Stimulated activated CD8-positive, alpha-beta memory T cell treated with anti-CD3 and anti-CD28 coated beads, Interleukin-12 subunit alpha, Interleukin-12 subunit beta, amount 100 ng/mL, for 24 hours (primary cell): Measurements from ENCODE around the gene CBLC.

Source experiments
- DNase-seq: peaks from one replicate; pipeline ENCODE4 v3.0.0-alpha.2; 2020; ENCODE audit errors: extremely low read depth

The CBLC gene

DNA sequence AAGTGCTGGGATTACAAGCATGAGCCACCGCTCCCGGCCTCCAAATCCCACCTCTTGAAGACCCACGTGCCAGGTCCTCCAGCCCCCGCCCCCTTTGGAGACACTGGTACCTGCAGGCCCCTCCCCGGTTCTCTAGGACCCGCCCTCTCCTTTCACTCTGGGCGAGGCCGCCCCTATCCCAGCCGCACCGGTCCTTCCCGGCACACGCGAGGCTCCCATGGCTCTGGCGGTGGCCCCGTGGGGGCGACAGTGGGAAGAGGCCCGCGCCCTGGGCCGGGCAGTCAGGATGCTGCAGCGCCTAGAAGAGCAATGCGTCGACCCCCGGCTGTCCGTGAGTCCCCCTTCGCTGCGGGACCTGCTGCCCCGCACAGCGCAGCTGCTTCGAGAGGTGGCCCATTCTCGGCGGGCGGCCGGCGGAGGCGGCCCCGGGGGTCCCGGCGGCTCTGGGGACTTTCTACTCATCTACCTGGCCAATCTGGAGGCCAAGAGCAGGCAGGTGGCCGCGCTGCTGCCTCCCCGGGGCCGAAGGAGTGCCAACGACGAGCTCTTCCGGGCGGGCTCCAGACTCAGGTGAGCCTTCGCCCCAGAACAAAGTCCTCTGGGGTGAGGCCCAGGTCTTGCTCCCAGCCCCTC, at the start of gene CBLC:
Gene CBLC, plus strand, starts transcription at position 176 of the 633 bp plus-strand sequence. Its CDS starts 42 bp downstream, at position 218.
- DNase-seq: no peak

DNA sequence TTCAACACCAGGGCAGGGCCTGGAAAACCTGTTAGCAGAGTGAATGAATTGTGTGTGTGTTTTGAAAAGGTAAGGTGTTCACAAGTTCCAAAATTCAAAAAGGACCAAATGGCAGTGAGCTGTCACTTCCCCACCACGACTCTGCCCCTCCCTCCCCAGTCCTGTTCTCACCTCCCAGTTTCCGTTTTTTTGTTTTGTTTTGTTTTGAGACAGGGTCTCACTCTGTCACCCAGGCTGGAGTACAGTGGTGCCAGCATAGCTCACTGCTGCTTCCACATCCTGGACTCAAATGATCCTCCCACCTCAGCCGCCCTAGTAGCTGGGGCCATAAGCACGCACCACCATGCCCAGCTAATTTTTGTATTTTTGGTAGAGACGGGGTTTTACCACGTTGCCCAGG, 49.5 kb upstream of the CBLC start:
- DNase-seq: no peak

DNA sequence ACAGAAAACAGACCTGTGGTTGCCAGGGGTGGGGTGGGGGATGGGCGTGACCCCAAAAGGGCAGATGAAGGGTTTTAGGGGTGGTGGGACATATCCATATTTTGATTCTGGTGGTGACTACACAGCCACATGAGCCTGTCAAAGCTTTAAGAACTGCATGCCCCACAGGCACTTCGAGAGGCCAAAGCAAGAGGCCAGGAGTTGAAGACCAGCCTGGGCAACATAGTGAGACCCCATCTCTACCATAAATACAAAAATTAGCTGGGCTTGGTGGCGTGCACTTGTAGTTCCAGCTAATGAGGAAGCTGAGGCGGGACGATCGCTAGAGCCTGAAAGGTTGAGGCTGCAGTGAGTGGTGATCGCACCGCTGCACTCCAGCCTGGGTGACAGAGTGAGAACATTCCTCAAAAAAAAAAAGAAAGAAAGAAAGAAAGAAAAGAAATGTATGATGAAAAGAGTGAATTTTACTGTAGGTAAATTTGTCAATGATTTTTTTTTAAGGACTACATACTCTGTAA, 48.1 kb upstream of the CBLC start:
- no peak for DNase-seq

DNA sequence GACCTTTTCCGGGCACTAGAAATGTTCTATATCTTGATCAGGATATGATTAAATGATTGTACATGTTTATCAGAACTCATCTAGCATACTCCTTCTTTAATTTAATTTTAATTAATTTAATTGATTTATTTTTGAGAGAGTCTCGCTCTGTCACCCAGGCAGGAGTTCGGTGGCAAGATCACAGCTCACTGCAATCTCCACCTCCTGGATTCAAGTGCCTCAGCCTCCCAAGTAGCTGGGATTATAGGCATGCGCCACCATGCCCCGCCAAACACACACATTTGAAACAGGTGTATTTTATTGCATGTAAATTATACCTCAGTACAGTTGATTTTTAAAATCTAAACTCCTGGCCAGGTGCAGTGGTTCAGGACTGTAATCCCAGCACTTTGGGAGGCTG, 46.6 kb upstream of the CBLC start:
- DNase-seq: no peak

DNA sequence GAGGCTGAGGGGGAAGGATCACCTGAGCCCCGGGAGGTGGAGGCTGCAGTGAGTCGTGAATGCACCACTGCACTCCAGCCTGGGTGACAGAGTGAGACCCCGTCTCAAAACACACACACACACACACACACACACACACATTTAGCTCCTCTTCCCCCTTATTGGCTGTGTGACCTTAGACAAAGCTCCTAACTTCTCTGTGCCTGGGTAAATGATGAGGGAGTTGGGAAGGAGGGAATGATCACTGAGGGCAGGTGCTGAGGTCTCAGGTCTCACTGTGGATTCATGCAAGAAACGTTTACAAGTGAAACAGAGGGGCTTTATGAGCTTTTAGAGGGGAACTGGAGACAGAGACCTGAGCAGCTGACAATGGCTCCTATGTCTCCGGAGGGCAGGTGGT, 46.1 kb upstream of the CBLC start:
- DNase-seq: no peak

DNA sequence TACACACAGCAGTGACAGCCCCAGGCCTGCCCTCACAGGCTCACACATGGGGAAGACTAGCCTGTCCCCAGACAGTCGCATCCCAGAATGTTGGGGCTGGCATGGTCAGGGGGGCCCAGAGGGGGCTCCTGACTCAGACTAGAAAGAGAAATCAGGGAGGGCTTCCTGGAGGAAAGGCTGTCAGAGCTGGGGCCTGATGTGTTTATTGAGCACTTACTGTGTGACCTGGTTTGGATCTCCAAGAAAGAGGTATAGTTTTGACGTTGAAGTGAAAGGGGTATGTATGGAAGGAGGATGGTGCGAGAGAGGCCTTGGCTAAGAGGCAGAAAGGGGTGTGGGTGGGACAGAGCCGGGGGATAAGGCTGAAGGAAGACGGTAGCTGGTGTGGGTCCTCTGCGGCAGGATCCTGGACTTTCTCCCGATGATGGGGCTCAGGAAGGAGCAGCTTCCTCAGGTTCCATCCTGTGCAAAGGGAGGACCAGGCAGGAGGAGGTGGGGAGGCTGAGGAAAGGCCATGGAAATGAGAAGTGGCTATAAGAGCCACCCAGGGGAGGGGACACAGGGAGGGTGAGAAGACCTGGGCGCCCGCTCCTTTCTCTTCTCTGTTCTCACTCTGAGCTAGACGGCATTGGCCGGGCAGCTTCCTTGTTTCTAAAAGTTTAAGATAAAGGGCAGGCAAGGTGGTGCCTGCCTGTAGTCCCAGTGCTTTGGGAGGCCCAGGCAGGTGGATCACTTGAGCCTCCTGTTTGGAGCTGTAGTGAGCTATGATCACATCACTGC, 45.3 kb upstream of the CBLC start:
- DNase-seq: no peak

DNA sequence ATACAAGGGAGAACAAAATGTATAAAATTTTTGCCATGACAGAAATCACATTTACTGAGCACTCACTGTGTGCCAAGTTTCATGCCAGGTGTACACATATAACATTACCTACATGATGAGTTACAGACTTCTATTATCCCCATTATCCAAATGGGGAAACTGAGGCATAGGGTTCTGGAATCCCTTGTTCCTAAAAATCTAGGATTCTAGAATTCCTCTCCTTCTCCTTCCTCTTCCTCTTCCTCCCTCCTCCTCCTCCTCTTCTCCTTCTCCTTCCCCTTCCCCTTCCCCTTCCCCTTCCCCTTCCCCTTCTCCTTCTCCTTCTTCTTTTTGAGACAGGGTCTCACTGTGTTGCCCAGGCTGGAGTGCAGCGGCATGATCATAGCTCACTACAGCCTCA, 43.3 kb upstream of the CBLC start:
- DNase-seq: no peak

DNA sequence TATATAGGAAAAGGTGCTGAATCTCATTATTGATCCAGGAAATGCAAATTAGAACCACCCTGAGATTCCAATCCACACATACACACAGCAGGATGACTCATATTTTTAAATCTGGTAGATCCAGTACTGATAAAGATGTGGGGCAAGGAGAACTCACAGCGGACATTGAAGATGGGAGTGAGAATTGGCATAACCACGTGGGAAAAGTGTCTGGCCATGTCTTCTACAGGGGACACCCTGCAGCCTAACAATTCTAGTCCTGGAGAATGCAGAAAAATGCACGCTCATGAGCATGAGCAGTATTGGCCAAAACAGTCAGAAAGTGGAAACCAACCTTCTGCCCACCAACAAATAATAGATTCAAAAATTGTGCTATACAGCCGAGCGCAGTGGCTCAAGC, 42.7 kb upstream of the CBLC start:
- DNase-seq: no peak

DNA sequence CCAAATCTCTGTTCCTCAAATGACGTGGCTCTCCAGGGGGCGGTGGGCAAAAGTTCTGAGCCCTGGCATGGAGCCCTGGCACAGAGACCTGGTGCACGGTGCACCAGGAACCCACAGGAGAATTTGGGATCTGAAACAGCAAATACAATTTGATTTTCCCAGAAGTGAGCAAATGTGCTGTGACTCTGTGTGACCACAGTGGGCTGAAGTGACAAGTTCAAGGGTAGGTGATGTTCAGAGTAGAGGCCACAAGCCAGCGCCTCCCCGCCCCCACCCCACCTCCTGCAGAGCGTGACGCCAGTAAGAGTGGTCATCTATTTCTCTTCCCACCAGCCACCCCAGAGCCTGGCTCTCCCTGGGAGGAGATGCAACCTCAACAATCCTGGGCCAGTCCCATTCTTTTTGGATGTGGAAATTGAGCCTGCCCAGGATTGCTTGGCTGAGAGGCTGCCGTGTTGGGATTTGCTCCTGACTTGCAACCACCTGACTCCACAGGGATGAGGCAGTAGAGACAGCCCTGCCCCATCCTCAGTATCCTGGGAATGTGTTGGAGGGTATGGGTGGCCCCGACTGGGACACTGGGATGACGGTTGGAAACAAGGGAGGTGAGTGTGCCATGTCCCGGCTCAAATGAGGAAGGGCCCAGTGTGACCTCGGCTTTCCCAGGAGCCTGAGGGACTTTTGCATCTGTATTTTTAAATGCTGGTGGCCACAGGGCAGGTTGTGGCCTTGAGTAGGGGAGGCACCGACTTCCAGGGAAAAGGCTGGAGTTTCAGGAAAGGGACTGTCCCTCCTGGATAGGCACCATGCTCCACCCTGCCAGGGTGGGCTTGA, 40.2 kb upstream of the CBLC start:
- no peak for DNase-seq

- no peak for DNase-seq
Measured at GRCh38 chr19:44738136-44738535, 39.6 kb upstream of the CBLC start.

DNA sequence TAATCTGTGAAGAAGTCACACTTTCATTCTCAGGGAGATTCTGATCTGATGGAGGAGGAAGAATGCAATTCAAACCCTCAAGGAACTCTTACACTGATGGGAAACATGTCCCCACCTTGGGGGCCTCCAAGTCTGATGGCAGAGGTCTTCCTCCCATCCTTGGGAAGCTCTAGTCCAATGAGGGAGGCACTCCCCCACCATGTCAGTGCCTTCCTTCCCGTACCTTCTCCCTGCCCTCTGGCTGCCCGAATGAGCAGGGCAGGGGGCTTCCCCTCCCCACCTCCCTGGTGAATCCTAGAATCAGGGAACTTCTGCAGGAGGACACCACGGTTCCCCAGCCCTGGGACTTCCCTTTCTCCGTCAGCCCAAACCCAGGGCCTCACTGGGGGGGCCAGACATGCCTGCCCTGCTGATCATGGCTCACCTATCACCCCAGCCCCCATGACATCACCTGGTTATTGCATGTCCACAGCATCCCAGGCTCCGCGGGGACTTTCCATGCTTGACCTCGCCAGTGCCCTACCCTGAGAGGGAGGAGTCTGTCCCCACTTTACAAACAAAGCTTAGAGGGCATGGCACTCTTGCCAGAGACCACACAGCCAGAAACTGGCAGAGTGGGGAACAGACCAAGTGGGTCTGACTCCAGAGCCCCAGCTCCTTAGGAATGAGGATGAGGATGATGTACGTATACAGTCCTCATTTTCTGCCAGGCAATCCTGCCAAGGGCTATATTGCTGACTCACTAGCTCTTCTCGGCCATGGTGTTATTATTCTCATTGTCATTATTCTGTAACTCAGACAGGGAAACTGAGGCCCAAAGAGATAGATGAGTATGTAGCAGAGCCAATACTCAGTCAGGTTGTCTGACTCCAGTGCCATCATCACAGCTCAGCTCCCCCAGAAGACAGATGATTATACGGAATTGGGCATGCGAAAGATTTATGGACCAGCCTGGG, 38.8 kb upstream of the CBLC start:
- DNase-seq: no peak

DNA sequence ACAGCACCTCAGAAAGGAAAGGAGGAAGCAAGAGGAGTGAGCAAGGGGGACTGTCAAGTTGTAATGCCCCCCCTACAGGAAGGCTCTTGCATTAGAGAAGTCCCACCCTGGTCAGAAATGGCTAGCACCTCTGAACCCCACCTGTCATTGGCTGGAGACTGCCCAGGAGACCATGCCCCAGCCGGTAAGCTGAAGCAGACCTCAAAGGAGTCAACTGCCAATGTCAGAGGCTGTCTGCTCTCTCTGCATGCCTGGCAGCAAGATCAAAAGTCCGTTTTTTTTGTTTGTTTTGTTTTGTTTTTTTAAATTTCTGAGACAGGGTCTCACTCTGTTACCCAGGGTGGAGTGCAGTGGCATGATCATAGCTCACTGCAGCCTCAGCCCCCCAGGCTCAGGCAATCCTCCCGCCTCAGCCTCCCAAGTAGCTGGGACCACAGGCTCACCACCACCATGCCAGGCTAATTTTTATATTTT, 37.3 kb upstream of the CBLC start:
- DNase-seq: no peak

GRCh38 chr19:44741258-44741731, 36.4 kb upstream of the CBLC start:
- DNase-seq: no peak

DNA sequence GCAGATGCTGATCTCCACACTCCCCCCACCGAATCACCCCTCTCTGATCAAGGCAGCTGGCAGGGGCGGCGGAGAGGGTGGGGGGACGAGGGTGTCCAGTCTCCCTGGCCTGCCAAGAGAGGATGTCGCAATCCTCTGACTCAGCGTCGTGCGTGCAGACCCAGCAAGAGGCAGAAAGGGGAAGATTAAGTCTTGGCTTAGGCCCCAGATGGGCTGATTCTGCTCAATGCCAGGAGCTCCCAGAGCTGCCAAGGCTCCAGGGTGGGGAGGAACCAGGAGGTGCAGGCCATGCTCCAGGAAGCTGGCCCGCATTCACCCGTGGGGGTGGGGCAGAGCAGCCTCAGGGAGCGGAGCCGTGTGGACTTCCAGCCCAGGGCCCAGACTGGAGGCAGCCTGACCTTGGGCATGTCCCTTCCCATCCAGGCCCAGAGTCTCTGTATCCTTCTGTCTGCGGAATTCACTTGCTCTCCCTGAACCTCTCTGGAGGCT, 35.8 kb upstream of the CBLC start:
- no peak for DNase-seq

DNA sequence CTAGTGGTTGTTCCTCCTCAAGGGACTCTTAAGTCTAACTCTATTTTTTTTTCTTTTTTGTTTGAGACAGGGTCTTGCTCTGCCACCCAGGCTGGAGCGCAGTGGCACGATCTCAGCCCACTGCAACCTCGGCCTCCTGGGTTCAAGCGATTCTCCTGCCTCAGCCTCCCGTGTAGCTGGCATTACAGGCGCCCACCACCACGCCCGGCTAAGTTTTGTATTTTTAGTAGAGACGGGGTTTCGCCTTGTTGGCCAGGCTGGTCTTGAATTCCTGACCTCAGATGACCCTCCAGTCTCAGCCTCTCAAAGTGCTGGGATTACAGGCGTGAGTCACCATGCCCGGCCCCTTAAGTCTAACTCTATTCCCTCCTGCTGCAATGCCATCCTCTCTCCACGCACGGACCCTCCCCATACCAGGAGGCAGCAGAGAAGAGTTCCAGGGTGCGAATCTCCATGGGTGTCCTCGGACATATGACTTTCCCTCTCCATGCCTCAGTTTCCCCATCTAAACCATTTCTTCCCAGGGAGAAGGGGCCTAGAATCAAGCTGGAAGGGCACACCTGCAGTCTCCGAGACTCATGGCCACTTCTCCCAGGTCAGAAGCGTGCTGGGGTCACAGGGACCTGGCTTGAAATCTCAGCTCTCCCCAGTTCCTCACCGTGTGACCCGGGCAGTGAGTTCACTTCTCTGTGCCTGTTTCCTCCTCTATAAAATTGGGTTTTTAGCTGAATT, 35.2 kb upstream of the CBLC start:
- no peak for DNase-seq

DNA sequence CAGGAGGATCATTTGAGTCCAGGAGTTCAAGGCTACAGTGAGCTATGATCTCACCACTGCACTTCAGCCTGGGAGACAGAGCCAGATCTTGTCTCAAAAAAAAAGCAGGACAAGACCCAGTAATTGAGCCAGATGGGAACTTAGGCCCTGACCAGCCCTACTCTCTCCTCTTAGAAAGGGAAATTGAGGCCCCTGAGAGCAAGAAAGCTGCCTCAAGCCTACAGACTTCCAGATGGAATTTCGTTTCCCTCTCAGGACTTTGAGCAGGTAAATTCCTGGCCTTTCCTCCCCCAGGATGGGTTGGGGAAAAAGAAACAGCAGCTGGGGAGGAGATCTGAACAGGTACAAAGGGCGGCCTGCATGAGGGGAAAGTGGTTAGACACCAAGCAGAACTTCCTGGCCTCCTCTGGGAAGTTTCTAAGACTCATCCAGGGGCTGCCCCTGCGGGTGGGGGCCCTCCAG, 32.8 kb upstream of the CBLC start:
- DNase-seq: no peak

DNA sequence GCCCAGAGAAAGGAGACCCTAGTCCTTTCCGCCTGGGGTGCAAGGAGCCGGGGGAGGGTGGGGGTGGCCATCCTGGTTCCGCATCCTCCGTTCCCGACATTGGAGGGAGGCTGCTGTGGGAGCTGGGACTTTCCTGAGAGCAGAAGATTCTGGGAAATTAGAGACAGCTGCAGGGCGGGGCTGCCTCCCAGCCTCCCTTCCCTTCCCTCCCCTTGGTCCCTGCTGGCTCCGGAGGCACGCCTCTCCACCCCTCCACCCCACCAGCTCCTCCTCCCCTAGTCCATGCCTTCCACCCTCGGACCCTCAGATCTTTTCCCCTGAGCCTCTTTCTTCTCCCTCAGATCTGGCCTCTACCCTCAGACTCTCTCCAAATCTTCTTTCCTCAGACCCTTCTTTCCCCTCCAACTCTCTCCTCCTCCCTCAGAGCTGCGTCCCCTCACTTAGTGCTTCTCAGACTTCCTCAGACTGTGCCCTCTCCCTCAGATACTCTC, 32.3 kb upstream of the CBLC start:
- DNase-seq: no peak

GRCh38 chr19:44745887-44746600, 31.6 kb upstream of the CBLC start:
- DNase-seq: no peak

GRCh38 chr19:44746616-44746945, 31.1 kb upstream of the CBLC start:
- no peak for DNase-seq
